Stimulated activated naive CD8-positive, alpha-beta T cell treated with anti-CD3 and anti-CD28 coated beads, Interleukin-15, Interleukin-2, amounts not matched to agents 100 U/mL and 50 U/mL, for 24 hours (primary cell): ENCODE data around the gene SPSB4.
"Not testable (repeated sequence)": the region's sequence is repeated elsewhere in the genome, so short reads cannot be mapped to it uniquely, and the experiment has no call there.

Source experiments
- ATAC-seq: fragments of 150-1000 bp; cut with Tn5 transposase; one replicate; pipeline ENCODE4 v1.10.0; 2021
- DNase-seq: peaks from one replicate; pipeline ENCODE4 v3.0.0; 2021

The SPSB4 gene

DNA sequence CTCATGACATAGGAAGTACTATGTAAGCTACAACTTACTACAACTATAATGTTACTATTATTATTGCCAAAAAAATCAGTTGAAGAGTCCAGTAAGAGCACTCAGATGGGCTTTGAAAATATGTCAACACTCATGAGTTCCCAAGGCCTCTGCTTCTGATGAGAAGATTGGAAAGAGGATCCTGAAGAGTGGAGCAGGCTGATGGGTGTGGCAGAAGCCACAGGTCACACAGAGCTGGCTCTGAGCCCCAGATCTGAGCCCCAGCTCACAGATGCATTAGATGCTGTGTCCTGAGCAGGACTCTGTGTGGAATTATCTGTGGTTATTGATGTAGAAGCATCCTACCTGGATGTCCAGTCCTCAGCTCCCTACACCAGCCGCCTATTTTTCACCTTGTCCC is 65.6 kb downstream of the SPSB4 start:
- DNase-seq (no peak), ATAC-seq (no peak)

DNA sequence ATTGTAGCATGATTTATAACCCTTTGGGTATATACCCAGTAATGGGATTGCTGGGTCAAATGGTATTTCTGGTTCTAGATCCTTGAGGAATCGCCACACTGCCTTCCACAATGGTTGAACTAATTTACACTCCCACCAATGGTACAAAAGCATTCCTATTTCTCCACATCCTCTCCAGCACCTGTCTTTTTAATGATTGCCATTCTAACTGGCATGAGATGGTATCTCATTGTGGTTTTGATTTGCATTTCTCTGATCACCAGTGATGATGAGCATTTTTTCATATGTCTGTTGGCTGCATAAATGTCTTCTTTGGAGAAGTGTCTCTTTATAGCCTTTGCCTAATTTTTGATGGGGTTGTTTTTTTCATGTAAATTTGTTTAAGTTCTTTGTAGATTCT is 66.8 kb downstream of the SPSB4 start:
- ATAC-seq, DNase-seq: not testable (repeated sequence)

DNA sequence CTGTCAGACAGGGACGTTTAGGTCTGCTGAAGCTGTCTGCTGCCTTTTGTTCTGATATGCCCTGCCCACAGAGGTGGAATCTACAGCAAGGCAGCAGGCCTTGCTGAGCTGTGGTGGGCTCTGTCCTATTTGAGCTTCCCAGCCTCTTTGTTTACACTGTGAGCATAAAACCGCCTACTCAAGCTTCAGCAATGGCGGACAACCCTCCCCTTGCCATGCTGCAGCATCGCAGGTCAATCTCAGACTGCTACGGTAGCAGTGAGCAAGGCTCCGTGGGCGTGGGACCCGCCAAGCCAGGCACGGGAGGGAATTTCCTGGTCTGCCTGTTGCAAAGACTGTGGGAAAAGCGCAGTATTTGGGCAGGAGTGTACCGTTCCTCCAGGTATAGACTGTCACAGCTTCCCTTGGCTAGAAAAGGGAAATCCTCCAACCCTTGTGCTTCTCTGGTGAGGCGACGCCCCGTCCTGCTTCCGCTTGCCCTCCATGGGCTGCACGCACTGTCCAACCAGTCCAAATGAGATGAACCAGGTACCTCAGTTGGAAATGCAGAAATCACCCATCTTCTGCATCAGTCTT is 71.4 kb downstream of the SPSB4 start:
- DNase-seq (no peak), ATAC-seq (no peak)

DNA sequence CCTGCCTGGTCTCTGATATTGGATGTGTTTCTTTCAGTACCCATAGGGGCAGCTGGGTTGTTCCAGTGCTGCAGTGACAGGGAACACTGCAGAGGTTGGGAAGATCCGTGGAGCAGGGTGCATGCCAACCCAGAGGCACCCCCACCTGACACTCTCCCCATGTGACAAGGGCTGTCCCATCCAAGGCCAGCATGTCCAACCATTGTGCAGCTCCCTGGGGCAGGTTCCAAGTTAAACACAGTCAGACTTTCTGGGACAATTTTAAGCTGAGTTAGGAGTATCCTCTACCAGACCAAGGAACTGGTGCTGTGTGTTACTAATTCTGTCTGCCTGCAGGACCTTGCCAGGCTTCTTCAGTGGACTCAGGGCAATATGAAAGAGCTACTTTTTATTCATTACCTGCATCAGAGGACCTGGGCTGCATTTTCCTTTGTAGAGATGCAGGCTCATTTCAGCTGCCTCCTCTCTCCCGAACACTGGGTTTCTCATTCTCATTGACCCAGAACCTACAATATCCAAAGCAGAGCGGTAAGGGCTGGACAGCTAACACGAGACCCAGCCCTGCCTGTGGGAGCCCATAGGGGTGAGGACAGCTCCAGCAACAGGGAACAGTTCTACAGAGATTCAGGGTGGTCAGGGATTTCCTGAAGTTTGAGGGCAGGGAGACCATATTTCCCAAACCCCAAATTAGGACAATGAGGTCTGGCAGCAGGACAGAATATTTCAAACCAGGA is 72.7 kb downstream of the SPSB4 start:
- ATAC-seq (no peak), DNase-seq (no peak)

DNA sequence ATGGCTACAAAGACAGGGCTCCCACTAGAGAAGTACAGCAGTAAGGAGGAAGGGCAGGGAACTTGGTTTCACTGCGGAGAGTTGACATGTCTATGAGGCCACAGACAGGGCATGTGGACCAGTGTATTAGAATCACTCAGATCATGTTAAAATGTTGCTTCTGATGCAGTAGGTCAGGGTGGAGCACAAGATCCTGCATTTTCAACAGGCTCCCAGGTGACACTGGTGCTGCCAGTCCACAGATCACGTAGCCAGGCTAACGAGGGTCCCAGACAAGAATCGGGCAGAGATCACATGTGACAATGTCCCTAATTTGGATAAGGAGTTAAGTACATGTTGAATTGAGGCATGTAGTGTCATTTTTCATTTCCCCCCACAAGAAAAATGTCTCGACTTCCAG is 73.6 kb downstream of the SPSB4 start:
- DNase-seq (no peak), ATAC-seq (no peak)

DNA sequence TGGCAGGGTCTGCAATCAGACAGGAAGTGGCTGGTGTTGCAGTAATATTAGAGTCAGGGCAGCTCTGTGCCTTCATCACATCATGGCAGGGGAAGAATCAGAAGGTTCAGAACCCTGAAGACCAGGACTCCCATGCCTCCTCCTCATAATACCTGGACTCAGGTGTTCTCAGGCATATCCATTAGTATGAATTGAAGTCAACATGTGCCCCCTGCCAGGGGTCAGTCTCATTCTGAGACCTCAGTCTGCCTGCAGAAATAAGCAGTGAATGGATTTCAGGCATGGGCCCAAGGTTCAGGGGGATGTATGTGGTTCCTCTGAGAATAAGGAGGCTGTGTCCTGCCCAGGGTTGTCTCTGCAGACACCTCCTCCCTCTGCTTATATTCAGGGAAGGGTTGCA is 74.2 kb downstream of the SPSB4 start:
- ATAC-seq (no peak), DNase-seq (no peak)

DNA sequence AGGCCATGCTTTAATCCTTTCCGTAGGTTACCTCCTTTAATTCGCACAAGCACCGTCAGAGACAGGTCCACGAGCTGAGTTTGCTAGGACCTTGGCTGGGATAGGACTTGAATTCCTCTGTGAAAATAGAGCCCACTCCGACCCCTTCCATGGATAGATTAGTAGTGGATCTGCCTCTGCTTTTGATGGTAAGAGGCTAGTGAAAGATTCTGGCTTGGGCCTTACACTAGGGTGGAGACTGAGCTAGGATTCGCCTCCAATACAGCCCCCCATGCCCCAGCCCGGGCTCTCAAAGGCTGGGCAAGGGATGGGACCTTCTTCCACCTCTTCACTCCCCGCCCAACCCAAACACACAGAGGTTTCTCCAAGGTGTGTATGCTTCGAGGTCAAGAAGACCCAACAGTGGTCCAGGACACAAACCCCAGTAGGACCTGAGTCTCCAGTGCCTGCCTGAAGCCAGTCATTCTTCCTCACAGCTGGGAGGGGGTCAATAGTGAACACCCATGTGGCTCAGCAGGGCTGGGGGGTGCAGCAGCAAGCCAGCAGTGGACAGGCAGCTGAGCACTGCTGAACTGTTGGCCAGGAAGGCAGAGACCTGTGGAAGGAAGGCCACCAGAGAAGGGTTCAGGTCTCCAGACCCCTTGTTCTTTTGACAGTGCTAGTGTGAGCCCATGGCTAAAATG is 75.7 kb downstream of the SPSB4 start:
- DNase-seq, result no peak
- no peak for ATAC-seq

DNA sequence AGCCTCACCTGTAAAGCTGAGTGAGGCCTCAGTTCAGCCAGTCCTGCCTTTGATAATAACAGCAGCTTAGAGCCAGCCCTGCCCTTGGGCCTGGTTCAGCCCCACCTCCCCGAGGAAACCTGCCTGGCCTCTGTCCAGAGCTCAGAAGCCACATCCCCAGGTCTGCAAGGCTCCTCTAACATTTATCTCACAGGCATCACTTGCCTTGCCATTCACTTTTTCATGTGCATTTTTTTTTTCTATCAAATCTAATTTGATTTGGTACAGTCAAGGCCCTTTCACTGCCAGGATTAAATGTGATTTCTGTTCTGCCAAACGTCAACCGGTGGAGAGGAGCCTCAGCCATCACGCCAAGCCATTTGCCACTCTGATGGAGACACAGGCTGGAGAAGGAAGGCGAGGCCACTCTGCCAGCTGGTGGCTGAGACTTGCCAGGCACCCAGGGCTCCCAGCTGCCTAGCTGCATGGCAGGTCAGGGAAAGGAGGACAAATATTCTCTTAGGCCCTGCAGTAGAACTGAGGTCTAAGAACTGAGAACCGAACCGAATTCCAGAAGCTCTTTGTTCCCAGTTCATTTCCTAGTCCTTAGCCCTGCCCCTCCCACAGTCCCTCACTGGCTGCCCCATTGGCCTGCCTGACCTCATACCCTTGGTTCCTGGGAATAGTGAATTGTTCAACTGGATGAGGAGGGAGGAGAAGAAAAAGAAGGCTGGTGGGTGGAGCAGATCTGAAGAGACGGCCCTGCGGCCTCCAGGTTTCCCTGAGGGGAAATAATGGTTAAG is 76.4 kb downstream of the SPSB4 start:
- DNase-seq (no peak), ATAC-seq (no peak)

DNA sequence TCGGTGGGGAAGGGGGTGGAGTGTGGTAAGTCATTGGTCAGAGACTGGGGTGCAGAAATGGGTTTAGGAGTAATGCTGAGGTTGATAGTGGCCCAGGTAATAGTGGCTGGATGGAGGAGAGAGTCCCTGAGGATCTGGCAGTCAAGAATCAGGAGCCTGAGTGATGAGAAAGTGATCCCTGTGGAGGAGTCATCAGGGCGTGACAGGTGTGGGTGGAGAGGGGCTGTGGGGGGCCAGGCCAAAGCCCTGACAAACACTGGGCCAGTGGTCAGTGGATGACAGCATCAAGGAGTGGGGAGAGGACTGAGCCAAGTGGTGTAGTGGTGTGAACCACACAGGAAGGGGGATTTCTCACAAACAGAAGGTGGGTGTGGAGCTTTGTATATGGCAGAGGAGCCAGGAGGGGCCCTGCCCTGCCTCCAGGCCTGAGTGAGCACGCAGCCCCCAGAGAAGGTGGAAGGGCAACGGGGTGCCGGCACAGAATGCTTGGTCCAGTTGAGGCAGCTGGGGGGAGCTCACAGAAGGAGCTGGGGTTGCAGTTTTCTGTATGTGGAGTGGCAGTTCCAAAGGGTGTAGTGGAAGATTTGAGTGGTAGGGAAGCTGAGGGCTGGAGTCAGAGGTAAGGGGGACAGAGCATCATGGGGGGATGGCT is 77.1 kb downstream of the SPSB4 start:
- no peak for DNase-seq
- ATAC-seq, result no peak

DNA sequence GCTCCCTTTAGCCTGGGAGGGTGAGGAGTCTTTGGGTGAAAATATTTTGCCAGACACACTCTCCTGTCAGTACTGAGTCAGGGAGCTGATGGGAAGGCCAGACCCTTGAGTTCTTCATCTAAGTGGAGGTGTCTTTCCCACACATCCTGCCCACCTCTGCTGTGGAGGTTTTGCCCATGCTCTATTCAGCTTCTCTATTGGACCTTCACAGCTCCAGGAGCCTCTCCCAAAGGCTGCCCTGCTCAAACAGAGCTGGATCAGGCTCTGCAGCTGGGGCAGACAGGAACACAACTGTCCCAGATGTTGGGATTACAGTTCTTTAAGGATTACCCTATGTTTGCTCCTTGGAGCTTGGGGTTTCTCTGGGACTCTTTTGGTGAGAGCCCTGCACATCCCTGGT is 77.9 kb downstream of the SPSB4 start:
- ATAC-seq (no peak), DNase-seq (no peak)

DNA sequence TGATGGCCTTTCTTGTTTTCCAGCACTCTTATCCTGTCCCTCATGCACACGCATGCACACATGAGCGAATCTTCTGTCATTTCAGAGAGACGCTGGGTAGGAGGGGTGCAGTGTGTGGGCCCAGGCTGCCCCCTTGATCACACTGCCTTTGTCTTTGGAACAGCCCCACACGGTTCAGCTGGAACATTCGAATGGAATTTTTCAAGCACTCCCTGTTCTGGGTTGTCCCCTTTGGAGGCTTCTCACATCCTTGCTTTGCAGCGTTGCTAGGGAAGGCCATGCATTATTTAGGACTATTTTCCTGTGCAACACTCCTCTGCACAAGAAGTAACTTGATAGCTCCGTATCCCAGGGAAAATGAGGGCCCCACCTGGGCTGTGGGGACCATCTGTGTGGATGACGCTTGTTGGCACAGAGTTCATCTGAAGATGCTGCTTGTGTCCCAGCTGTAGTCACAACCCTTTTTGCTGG is 78.4 kb downstream of the SPSB4 start:
- DNase-seq (no peak), ATAC-seq (no peak)

DNA sequence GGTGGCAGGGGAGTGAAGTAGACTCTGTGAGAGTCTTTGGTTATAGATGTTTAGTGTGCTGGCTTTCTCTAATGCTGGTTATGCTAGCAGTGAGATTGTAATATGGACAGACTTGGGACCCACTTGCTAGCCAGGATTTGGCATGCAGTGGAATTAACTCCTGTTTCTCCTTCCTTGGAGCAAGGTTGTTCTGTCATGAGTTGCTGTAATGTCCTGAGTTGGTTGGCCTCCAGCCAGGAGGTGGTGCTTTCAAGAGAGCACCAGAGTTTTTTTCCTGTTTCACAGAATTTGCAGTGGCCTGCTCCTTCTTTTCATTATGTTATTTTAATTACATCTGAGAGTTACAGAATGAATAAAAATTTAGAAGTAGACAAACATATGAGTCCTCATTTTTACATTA is 92.4 kb downstream of the SPSB4 start:
- DNase-seq (no peak), ATAC-seq (no peak)

DNA sequence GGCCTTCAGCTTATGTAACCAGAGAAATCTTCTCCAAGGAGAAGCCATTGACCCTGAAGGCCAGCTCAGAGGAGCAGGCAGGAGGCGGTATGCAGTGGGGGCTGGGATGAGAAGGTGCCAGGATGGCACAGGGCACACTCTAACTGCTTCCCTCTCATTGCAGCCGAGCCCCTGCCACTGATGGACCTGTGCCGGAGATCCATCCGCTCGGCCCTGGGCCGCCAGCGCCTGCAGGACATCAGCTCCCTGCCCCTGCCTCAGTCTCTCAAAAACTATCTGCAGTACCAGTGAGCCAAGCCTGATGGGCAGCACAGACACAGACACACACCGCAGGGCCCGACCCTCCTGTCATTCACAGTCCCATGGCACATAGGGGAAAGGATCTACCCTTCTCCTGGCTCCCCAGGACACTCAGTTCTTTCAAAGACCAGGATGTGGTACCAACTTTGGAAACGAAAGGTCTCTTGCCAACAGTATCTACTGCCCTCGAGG is 95.9 kb downstream of the SPSB4 start:
- no peak for DNase-seq
- ATAC-seq, result no peak

DNA sequence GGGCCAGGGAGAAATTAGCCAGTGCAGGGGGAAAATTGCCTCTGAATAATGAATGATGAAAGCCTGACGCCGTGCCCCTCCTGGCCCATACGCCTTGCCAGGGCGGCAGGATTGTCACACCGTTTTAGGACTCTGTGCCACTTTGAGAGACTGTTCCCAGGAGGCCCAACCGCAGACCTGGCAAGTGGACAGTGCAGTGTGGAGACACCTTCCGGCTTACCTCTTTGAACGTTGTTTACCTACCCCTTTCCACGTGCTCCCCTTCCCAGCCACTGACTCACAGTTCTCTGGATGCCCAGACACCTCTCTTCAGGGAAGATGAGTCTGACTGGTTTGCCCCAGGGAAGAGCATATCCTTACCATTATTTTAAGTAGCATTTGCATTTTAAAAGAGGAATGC is 96.5 kb downstream of the SPSB4 start:
- DNase-seq, result no peak
- no peak for ATAC-seq

DNA sequence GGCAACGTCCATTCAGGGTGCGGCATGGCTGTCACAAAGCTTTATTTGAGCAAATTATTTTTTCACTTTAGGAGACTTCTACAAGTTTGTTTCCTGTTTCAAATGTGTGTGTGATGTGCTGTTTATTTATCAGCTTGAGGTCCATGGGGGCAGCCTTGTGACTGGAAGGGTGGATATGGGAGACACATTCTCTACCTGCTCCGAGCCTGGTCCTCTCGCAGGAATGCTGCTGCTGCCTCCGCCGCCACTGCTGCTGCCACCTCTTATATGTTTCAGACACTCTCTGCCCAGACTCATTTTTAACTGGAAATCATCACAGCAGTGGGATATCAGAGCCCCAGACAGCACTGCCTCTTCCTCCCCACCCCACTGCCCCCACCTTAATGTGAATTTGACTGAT is 97.0 kb downstream of the SPSB4 start:
- no peak for DNase-seq
- no peak for ATAC-seq

DNA sequence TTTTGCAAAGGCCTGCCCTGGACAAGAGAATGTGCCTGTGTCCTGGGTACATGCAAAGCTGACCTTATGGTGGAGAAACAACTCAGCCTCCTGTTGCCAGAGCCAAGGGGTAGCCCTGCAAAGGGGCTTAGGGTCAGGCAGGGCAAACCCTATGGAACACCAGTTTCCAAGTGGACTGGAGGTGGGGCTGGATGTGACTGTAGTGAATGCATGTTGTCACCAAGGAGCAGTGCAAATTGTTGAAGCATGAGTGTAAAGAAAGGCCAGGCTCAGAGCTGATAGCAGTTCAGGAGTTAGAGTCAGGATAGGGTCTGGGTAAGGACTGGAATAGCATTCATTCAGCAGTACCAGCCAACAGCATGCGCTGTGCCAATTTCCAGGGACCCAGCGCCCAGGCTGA is 97.6 kb downstream of the SPSB4 start:
- no peak for ATAC-seq
- DNase-seq, result no peak

DNA sequence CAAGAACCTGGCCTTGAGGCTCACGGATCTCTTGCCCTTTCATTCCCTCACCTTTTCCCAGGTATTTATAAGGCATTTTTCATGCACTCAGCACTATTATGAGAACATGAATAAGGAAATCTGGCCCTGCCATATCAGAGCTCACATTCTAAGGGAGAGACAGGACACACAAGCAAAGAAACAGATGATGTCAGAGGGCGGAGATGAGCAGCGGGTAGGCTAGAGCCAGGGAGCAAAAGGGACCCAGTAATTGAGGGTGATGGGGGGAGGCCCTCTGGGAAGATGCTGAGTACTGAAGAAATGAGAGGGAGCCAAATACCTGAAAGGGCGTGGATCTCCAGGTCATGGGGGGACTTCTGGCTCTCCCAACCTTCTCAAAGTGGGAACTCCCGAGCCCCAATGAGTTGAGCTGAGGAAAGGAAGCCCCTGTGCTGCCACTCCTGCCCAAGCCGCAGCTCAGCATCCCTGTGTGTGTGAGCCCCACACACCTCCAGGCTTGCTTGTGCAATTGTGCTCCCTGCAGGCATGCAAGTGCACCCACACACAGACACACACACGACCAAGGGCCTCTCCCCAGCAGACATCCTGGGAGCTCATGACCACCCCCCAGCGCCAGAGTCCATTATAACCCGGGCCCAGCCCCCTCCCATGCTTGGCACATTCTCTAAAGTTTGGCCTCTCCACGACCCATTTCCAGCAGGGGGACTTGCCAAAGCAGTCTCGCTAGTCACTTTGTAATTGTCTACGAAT is 99.1 kb downstream of the SPSB4 start:
- ATAC-seq (no peak), DNase-seq (no peak)

DNA sequence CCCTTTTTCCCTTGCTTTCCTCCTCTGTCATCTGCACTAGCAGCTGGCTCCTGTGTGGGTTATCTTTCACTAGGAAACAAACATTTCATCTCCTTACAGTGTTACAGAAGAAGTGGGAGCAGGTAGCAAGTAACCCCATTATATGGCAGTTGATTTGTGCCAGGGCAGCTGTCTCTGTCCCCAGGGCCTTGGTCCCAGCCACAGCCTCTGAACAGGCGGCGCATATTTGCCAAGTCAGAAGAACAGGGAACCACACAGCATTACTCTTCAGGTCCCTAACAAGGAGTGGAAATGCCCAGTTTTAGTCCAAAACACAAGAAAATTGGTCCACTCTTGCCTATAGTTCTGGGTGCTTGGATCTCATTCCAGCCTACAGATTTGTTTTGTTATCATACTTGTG is 99.8 kb downstream of the SPSB4 start:
- ATAC-seq, result no peak
- DNase-seq, result no peak

DNA sequence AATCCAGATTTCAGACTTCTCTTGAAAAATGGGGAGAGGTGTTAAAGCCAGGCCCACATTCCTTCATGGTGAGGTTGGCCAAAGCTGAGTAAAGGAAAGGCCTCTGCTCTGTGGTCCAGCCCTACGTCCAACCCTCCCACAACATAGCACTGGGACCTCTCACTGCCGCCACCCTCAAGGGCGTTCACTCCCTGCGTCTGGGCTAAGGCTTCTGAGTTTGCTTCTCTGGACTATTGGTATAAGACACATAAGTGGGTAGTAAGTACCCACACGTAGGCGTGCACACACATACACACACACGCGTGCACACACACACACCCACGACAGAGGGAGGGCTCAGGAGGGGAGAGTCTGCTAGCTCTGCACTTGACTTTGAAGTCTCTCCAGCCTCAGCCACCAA is 100.3 kb downstream of the SPSB4 start:
- DNase-seq (no peak), ATAC-seq (no peak)

DNA sequence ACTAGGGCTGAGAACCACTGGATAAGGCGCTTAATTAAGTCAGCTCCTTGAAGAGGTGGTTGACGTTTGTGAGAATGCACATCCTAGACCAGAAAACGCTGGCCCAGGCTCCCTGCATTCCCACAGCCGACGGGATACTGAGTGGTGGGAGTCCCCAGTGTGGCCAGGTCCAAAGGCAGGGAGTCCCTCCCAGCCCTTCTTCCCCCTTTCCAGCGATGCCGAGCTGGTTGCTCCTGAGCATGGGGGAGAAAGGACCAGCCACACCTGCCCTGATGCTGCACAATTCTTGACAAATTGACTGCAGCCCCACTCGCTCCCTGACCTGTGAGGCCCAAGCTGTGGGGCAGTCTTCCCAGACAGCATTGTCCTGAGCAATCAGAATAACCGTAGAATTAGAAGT is 101.0 kb downstream of the SPSB4 start:
- no peak for ATAC-seq

More for the DNA sequence above, 101.0 kb downstream of the SPSB4 start:
- DNase-seq, result no peak
